GM12878 (cell line): ENCODE results near the gene PNPLA3. TPM values are rescaled to one million over a fixed set of nuclear protein-coding genes. Genes with fewer than 3 reads are reported as not detected.

Experiments used
- ATAC-seq: fragments of 200-7000 bp; cut with Tn5 transposase; 3 replicates; pipeline ENCODE4 v1.9.1; 2020; ENCODE audit warnings: mild to moderate bottlenecking, moderate library complexity
- BruUV-seq: library from RNA; stranded (reverse); fragments of 400-500 nt; replicated peaks from 2 replicates; lab custom pipeline; 2021; lab: Mats Ljungman, UMichigan
- CTCF ChIA-PET: fragments of 300-600 bp; sonication (Branson Sonifier 250); formaldehyde crosslinking; extraction: SDS; loops from one replicate; lab custom pipeline; 2021; ENCODE audit warnings: inconsistent platforms; lab: Yijun Ruan, JAX
- POLR2A ChIA-PET: fragments of 350-600 bp; formaldehyde crosslinking; extraction: SDS; loops from one replicate; lab custom pipeline; 2021; ENCODE audit warnings: inconsistent platforms; lab: Charles Lee
- RAD21 ChIA-PET: fragments of 300-600 bp; sonication (Branson Sonifier 250); formaldehyde crosslinking; loops from one replicate; lab custom pipeline; 2023; ENCODE audit warnings: antibody characterized with exemption; ENCODE audit not compliant: unreplicated experiment; lab: Charles Lee
- SMC1A ChIA-PET: fragments of 300-600 bp; sonication (Branson Sonifier 250); formaldehyde crosslinking; loops from one replicate; lab custom pipeline; 2023; ENCODE audit not compliant: unreplicated experiment, uncharacterized antibody; lab: Charles Lee
- DNase-seq: peaks from one replicate; pipeline ENCODE4 v3.0.0-alpha.2; 2011; ENCODE audit warnings: low read depth, low spot score
- FAIRE-seq: peaks from 3 replicates; lab custom pipeline; 2011; peaks lifted over from hg19 to GRCh38; lab: Jason Lieb, UNC
- H2AFZ ChIP-seq: 2 replicates; pipeline ENCODE4 v1.6.0; 2011; ENCODE audit warnings: low read depth, low read length, control low read depth; ENCODE audit not compliant: control insufficient read depth
- H3K27ac ChIP-seq: 2 replicates; pipeline ENCODE4 v1.5.1; 2011; ENCODE audit warnings: control low read depth; ENCODE audit not compliant: control insufficient read depth, insufficient read depth
- H3K27me3 ChIP-seq, 2 experiments: replicated peaks in 1 of 2; 2 replicates each; pipeline versions ENCODE4 v1.6.0 to v1.6.1; 2011; ENCODE audit warnings: low read length in 1 of 2; ENCODE audit not compliant: control insufficient read depth in 2 of 2, insufficient read depth in 2 of 2
- H3K36me3 ChIP-seq, 2 experiments: 2 replicates each; pipeline ENCODE4 v1.5.1; 2011; ENCODE audit warnings: low read length in 1 of 2; ENCODE audit not compliant: control insufficient read depth in 2 of 2, insufficient read depth in 2 of 2
- H3K4me1 ChIP-seq: 2 replicates; pipeline ENCODE4 v1.6.1; 2011; ENCODE audit warnings: mild to moderate bottlenecking, low read length, moderate library complexity, mixed read lengths; ENCODE audit not compliant: control insufficient read depth, insufficient read depth
- H3K4me2 ChIP-seq: 2 replicates; pipeline ENCODE4 v1.6.0; 2011; ENCODE audit warnings: control low read depth; ENCODE audit not compliant: control insufficient read depth, insufficient read depth
- H3K4me3 ChIP-seq: fragments of 200-600 bp; sonication (generic); 2 replicates; pipeline ENCODE4 v1.5.1; 2016
- H3K79me2 ChIP-seq: 2 replicates; pipeline ENCODE4 v1.6.0; 2011; ENCODE audit warnings: low read length; ENCODE audit not compliant: control insufficient read depth, insufficient read depth
- H3K9ac ChIP-seq: 2 replicates; pipeline ENCODE4 v1.8.0; 2011; ENCODE audit warnings: low read length, control low read depth, mixed read lengths; ENCODE audit not compliant: control insufficient read depth, insufficient read depth
- H3K9me3 ChIP-seq: replicated peaks from 3 replicates; pipeline ENCODE4 v1.5.1; 2011; ENCODE audit warnings: mild to moderate bottlenecking, low read length; ENCODE audit not compliant: control insufficient read depth, insufficient read depth
- H4K20me1 ChIP-seq: 2 replicates; pipeline ENCODE4 v1.6.0; 2011; ENCODE audit not compliant: control insufficient read depth, insufficient read depth
- ATF2 ChIP-seq: IDR thresholded peaks from 2 replicates; pipeline ENCODE4 v1.6.1; 2012; ENCODE audit warnings: low read length, inconsistent platforms
- CEBPB ChIP-seq, 2 experiments: fragments of 150-350 bp in 1 of 2; IDR thresholded peaks; 2 replicates each; pipeline ENCODE4 v1.6.1; 2012 to 2014; ENCODE audit warnings: low read depth in 2 of 2, low read length in 2 of 2, borderline replicate concordance in 1 of 2, inconsistent platforms in 1 of 2
- FOXK2 ChIP-seq: fragments of 450-650 bp; IDR thresholded peaks from 2 replicates; pipeline ENCODE4 v1.6.1; 2017; ENCODE audit warnings: mild to moderate bottlenecking, moderate library complexity
- GATAD2B ChIP-seq: fragments of 450-650 bp; conservative IDR thresholded peaks from 2 replicates; pipeline ENCODE4 v1.6.1; 2017; ENCODE audit warnings: low read depth, mild to moderate bottlenecking, moderate library complexity
- KAT2A ChIP-seq: conservative IDR thresholded peaks from 2 replicates; pipeline ENCODE4 v1.6.1; 2011; ENCODE audit warnings: low read depth, low read length; ENCODE audit not compliant: control insufficient read depth
- MEF2A ChIP-seq: IDR thresholded peaks from 2 replicates; pipeline ENCODE4 v1.6.1; 2011; ENCODE audit warnings: low read depth, mild to moderate bottlenecking, low read length, moderate library complexity; ENCODE audit not compliant: insufficient read depth
- NR2C1 ChIP-seq: fragments of 450-650 bp; IDR thresholded peaks from 2 replicates; pipeline ENCODE4 v1.6.1; 2017; ENCODE audit warnings: antibody characterized with exemption, mild to moderate bottlenecking, moderate library complexity
- PAX5 ChIP-seq: IDR thresholded peaks from 2 replicates; pipeline ENCODE4 v1.6.1; 2011; ENCODE audit warnings: low read depth, low read length, borderline replicate concordance
- PML ChIP-seq: IDR thresholded peaks from 2 replicates; pipeline ENCODE4 v1.6.1; 2012; ENCODE audit warnings: low read length, inconsistent platforms
- RAD21 ChIP-seq: IDR thresholded peaks from 2 replicates; pipeline ENCODE4 v1.6.1; 2011; ENCODE audit warnings: mild to moderate bottlenecking, low read depth, low read length, moderate library complexity; ENCODE audit not compliant: insufficient read depth
- SIX5 ChIP-seq: IDR thresholded peaks from 2 replicates; pipeline ENCODE4 v1.6.1; 2011; ENCODE audit warnings: mild to moderate bottlenecking, low read depth, low read length, moderate library complexity; ENCODE audit not compliant: severe bottlenecking
- SMAD1 ChIP-seq: fragments of 450-650 bp; IDR thresholded peaks from 2 replicates; pipeline ENCODE4 v1.6.1; 2018; ENCODE audit warnings: mild to moderate bottlenecking, low read depth; ENCODE audit not compliant: partially characterized antibody
- SREBF1 ChIP-seq: IDR thresholded peaks from 2 replicates; pipeline ENCODE4 v1.6.1; 2012; ENCODE audit warnings: mild to moderate bottlenecking, low read length
- SREBF2 ChIP-seq: IDR thresholded peaks from 2 replicates; pipeline ENCODE4 v1.6.1; 2012; ENCODE audit warnings: mild to moderate bottlenecking, low read length
- SUZ12 ChIP-seq: fragments of 200-600 bp; sonication (generic); IDR thresholded peaks from one replicate; pipeline ENCODE4 v1.6.1; 2018; ENCODE audit warnings: antibody characterized with exemption, mild to moderate bottlenecking; ENCODE audit not compliant: unreplicated experiment
- YBX1 ChIP-seq: fragments of 450-650 bp; IDR thresholded peaks from 2 replicates; pipeline ENCODE4 v1.6.1; 2016; ENCODE audit warnings: antibody characterized with exemption
- WGBS: methylation state at CpG from one replicate; pipeline ENCODE4 v1.1.6; 2016; ENCODE audit warnings: low lambda C conversion rate; ENCODE audit not compliant: insufficient replicate concordance, insufficient coverage; ENCODE audit errors: missing lambda C conversion rate; 5-methylcytosine and 5-hydroxymethylcytosine counted together
- in situ Hi-C: fragments of 300-500 bp; cut with MboI; formaldehyde crosslinking; loops from 9 replicates; pipeline ENCODE4 v1.14.3; 2018; ENCODE audit warnings: mixed read lengths
- intact Hi-C: fragments of 100-400 bp; cut with micrococcal nuclease; formaldehyde crosslinking; loops from one replicate; pipeline ENCODE4 v1.14.2; 2022; ENCODE audit not compliant: unreplicated experiment
- polyA plus RNA-seq, 11 experiments: library from polyadenylated mRNA; depleted of rRNA in 4 of 11; unstranded in 6 of 11; stranded (reverse) in 5 of 11; fragments of >200 nt; fragmentation: Nextera tagmentation in 4 of 11; fragmentation: Illumina TruSeq in 1 of 11; extraction: Ambion mirVana in 4 of 11; extraction: Trizol in 1 of 11; gene quantifications; 1 replicate in 1 of 11; 2 replicates in 10 of 11; pipeline versions ENCODE4 v1.2.1 to v1.2.3, GENCODE V29; 2011 to 2016; ENCODE audit warnings: inconsistent platforms in 2 of 11, missing spikeins in 2 of 11, low read depth in 1 of 11
- total RNA-seq, 4 experiments: library from RNA; depleted of rRNA in 3 of 4; stranded (reverse); fragments of >200 nt in 3 of 4; fragmentation: Illumina TruSeq in 1 of 4; extraction: Trizol in 1 of 4; gene quantifications; 2 replicates each; pipeline versions ENCODE4 v1.2.1 to v1.2.3, GENCODE V29; 2013 to 2021

PNPLA3 gene
- total and polyA plus RNA-seq, 10 of the 15 experiments (the other 5 are each of a cell fraction or from before 2014, with no cell fraction given): 0.05 to 0.08 TPM; not detected in 8

DNA sequence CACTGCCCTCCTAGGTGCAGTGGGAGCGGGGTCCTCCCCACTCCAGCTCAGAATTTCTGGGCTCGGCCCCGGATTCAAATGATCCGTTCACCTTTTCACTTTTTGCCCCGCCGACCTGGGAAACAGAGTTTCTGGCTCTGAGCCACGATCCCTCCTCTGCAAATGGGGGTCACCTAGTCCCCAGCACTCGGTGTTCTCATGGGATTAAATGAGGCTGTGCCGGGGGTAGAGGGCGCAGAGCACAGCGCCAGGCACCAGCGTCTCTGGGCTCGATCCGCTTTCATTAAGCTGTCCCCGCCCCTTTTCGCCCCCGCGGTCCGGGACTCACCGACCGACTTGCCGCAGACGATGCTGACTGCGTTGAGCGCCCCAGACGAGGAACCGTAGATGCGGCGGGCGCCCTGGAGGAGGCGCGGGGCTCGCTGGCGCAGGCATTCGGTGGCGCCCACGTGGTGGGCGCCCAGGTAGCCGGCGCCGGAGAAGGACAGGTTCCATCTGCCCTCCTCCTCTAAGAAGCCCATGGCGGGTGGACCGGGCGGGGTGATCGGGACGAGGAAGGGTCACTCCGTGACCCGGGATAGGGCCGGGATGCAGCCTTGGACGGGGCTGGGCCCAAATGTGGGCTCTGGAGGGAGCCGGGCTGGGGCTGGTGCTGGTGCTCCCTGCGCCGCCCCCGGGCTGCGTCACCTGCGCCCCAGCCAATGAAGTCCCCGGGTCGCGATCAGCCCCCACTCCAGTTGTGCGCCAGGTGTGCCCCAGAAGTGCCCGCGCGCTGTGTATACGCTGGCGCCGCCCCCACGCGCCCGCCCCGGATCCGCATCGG is 32.0 kb upstream of the PNPLA3 start, which contains the start of gene PNPLA5:
PNPLA5 (minus strand) TSS at position 654 of the 823 bp plus-strand sequence; CDS start at position 521, 133 bp downstream.
- TF ChIP-seq SREBF2: no peak
- no peak for TF ChIP-seq PML
- no peak for TF ChIP-seq SREBF1
- TF ChIP-seq MEF2A: no peak
- ATAC-seq (no peak; the same call in 2 of the 3 replicates), FAIRE-seq (no peak), DNase-seq (no peak)
- Histone ChIP-seq H3K4me1 (no peaks in the 10 kb centered on the region), H3K4me2 (no peak within 1 kb of the TSS), H3K27ac (no peak within 1 kb of the TSS), H3K79me2 (no peaks in the 10 kb centered on the region), H2AFZ (no peak within 1 kb of the TSS), H3K27me3 (peaks cover 11% of the 10 kb centered on the region in 2 experiments), H3K9me3 (no peaks in the 10 kb centered on the region), H3K36me3 (no peaks in the 10 kb centered on the region), H3K4me3 (no peak within 1 kb of the TSS), H3K9ac (no peak within 1 kb of the TSS), H4K20me1 (no peaks in the 10 kb centered on the region; the same call in 1 of the 2 replicates)
- ChIA-PET CTCF (interaction anchor here (1.0 kb wide), 1 partner anchor 9 kb away, joined by 3 read pairs; no protein-coding TSS in a partner anchor), POLR2A (no interaction called here), SMC1A (no interaction called here), RAD21 (no interaction called here)
- BruUV-seq: no TSS peak
- in situ Hi-C loops: no loop called here
- WGBS: 9% methylated on average over 66 of the region's 72 CpGs
- intact Hi-C loops: no loop called here

DNA sequence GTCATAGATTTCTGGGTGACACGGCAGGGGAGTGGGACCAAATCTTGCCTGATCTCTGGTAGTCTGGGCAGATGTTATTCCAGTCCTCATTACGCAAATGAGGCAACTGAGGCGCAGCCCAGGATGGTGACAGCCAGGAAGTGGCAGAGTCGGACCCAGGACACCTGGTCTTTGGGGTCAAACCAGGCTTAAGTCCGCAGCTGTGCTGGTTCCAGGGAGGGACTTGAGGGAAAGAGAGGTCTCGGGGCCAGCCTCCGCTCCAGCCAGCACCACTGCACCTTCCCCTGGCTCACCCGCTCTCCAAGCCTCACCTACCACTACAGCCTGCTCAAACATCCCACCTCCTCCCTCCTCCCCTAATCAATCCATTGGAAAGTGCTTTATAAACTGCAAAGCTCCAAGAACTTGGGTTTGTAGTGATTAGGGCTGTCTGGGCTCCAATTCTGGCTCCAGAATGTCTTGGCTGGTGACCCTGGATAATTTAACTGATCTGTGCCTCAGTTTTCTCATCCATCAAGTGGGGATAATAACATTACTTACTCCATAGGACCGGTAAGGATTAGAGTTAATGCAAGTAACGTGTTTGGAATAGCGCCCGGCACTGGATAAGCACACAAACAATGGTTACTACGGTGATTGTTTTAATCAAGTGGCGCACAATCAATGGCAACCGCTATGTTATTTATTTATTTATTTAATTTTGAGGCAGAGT is 31.3 kb upstream of the PNPLA3 start:
- Histone ChIP-seq H3K79me2 (no peaks in the 10 kb centered on the region), H3K36me3 (no peaks in the 10 kb centered on the region), H3K4me2 (no peak overlapping the region), H3K9ac (no peak overlapping the region), H3K4me1 (no peaks in the 10 kb centered on the region), H2AFZ (no peak overlapping the region), H3K9me3 (no peaks in the 10 kb centered on the region), H3K4me3 (no peak overlapping the region), H3K27me3 (peaks cover 11 to 13% of the 10 kb centered on the region in 2 experiments), H4K20me1 (no peaks in the 10 kb centered on the region; the same call in 1 of the 2 replicates), H3K27ac (no peak overlapping the region)
- ChIA-PET RAD21 (no interaction called here), CTCF (interaction anchor here (1.0 kb wide), 1 partner anchor 9 kb away, joined by 3 read pairs; no protein-coding TSS in a partner anchor), POLR2A (no interaction called here), SMC1A (no interaction called here)
- FAIRE-seq (no peak), DNase-seq (no peak), ATAC-seq (no peak)
- 45% methylated on average over 14 of the region's 15 CpGs for WGBS
- no TSS peak for BruUV-seq
- intact Hi-C loops: no loop called here
- in situ Hi-C loops: no loop called here
- TF ChIP-seq SMAD1 (no peak), YBX1 (no peak), CEBPB (IDR thresholded peaks at IDR 0.05; ENCODE audit: borderline replicate concordance in 1 of 2, low read depth in 2 of 2, low read length in 2 of 2) (no peak), NR2C1 (no peak), SUZ12 (no peak), RAD21 (no peak), GATAD2B (no peak), ATF2 (no peak), KAT2A (no peak), FOXK2 (no peak), PAX5 (no peak), SIX5 (no peak)
